ENCODE results near the gene NUP214.
"Not testable (repeated sequence)": the region's sequence is repeated elsewhere in the genome, so short reads cannot be mapped to it uniquely, and the experiment has no call there.

Gene NUP214

GRCh38 chr9:131097126-131097947, 28.0 kb upstream of the NUP214 start:
- peak in 1 of 2 experiments; percentile 7 for DNase-seq

DNA sequence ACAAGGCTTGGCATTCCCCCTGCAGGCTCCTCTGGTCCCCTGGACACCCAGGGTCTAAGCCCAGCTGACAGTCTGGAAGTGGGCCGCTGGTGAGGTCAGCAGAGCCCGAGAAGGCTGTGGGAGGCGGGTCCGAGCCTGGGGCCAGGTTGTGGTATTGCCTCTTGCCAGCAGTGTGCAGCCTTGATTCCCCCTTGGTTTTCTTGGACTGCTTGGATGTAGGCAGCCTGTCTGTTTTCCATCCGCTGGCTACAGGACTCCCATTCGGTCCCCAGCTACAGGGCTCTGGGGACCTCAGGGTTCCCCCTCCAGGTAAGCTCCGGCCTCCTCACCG, 27.5 kb upstream of the NUP214 start:
- no peak for DNase-seq

DNA sequence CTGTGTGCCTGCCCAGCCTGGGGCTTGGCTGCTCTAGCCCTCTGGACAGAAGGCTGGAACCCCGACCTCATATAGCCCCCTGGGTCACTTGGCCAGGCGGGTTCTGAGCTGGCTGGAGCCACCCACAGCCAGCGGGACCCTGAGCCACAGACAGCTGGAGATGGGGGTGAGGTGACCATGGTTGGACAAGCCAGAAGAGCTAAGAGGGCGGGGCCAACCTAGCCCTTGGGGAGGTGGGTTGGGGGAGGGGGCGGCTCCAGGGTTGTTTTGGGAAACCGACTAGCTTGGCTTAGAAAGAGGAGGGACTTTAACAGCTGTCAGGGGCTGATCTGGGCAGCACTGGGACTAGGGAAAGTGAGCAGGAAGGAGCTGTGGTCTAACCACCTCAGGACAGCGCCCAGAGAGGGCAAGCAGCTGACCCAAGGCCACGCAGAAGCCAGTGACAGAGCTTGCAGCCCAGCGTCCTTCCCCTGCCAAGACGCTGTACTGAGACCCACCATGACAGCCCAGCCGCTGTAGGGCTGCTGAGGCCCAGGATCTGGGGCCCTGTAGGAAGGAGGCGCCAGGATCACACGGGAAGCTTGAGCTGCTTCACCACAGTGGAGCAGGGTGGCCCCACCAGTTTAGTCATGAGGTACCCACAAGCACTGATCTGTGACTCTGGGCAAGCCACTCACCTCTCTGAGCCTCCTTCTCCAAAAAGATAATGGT, 26.8 kb upstream of the NUP214 start:
- no peak for DNase-seq

GRCh38 chr9:131099102-131099606, 26.2 kb upstream of the NUP214 start:
- no peak for DNase-seq

- not testable (repeated sequence) for DNase-seq
Observed at GRCh38 chr9:131099845-131100244, 25.5 kb upstream of the NUP214 start.

GRCh38 chr9:131100445-131100844, 24.9 kb upstream of the NUP214 start:
- DNase-seq, result no peak

DNA sequence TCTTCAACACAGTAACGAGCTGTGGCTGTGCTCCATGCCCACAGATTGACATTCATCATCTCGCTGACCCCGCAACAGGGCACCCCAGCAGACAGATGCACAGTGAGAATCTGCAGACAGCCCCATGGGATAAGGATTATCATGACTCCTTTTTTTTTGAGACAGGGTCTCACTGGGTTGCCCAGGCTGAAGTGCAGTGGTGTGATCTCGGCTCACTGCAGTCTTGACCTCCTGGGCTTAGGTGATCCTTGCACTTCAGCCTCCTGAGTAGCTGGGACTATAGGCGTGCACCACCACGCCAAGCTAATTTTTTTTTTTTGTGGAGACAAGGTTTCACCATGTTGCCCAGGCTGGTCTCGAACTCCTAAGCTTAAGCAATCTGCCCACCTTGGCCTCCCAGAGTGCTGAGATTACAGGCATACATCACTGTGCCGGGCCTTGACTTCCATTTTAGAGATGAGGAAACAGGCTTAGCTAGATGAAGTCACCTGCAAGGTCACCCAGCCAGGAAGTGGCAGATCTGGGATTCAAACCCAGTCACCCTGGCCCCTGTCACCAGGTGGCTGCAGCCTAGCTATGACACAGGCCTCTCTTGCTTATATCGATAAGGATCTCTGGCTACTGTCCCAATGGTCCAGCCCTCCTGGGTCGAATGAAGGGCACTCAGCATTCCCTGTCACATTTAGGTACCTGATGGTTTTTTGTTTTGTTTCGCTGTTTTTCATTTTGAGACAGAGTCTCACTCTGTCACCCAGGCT, 24.0 kb upstream of the NUP214 start:
- DNase-seq, result no peak

DNA sequence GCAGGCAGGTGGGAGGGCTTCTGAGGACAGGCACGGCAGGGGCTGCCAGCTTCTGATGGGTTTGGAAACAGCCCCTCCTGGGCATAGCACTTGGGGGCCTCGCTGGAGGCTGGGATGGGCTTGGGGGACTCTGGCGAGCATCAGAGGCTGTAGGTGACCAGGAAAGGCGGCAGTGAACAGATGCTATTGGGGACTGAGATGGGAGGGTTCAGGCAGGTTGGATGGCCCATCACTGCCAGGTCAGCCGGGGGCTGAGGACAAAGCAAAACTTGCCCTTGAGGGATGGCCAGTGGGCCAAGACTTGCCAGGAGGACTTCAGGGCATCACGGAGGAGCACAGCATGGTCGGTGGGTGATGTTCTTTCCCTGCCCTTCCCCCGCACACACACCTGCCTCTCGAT, 22.4 kb upstream of the NUP214 start:
- DNase-seq, result no peak

DNA sequence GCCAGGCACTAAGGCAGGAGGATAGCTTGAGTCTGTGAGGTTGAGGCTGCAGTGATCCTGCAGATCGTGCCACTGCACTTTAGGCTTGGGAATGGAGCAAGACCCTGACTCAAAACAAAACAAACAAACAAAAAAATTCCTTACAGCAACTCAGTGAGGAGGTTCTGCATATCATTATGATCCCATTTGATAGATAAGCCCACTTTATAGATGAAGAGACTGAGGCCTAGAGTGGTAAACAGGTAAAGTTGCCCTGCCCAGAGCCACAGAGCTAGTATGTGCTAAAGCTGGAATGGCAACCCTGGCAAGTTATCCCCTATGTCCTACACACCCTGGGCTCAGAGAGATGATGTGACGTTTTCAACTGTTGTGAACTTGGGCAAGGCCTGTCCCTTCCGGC, 21.9 kb upstream of the NUP214 start:
- DNase-seq, result no peak

- peak; percentile 14 to 48 for DNase-seq
Observed at GRCh38 chr9:131104016-131104740, 21.2 kb upstream of the NUP214 start.

- DNase-seq, result no peak
Observed at GRCh38 chr9:131105952-131106351, 19.4 kb upstream of the NUP214 start.

- DNase-seq, result no peak
Observed at GRCh38 chr9:131107760-131108159, 17.6 kb upstream of the NUP214 start.

- no peak for DNase-seq
Observed at GRCh38 chr9:131111186-131111853, 14.1 kb upstream of the NUP214 start.

GRCh38 chr9:131111854-131112311, 13.5 kb upstream of the NUP214 start:
- peak in 1 of 2 experiments; percentile 3 for DNase-seq

- DNase-seq, result no peak
Observed at GRCh38 chr9:131112374-131113154, 12.8 kb upstream of the NUP214 start.

DNA sequence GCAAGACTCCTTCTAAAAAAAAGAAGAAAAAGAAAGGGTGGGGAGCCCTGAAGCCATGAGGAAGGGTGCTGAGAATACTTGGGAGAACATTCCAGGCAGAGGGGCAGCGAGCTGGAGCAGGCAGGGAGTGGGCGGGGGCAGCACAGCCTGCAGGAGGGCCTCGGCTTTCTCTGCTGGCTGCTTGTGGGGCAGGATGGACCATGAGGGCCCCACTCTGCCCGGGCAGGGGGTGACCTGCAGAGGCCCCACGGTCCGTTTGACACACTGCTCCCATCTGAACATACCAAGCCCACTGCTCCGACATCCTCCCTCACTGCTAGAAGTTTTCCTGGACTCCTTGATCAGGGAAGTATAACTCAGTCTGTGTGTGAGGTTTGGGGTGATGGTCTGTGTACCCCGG, 11.7 kb upstream of the NUP214 start:
- no peak for DNase-seq

DNA sequence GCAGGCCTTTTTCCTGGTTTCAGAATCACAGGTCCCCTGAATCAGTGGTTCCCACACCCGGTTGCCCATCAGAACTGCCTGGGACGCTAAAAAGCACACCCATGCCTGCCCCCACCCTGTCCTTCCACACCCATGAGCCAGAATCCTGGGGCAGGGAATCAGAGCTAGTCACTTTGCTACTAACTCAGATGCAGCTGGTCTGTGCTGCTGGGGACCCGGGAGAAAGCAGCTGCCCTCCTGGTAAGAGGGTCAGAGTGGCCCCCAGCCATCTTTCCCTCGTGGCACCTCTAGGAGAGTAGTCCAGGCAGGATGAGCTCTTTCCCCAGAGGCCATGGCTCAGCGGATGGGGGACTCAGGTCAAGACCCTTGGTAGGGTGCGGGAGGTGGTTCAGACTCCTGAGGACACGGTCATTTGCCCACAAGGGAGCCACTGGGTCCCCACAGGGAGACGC, 11.3 kb upstream of the NUP214 start:
- no peak for DNase-seq

DNA sequence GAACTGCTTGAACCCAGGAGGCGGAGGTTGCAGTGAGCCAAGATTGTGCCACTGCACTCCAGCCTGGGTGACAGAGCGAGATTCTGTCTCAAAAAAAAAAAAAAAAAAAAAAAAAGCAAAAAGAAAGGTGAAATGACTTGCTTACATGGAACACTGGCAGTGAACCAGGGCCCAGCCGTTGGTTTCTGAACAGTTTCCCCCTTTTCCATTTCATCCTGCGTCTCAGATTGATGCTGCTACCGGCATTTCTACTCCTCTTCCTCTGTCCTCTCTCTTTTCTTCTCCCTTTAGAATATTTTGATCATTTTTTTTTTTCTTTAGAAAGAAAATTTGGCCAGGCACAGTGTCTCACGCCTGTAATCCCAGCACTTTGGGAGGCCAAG, 10.0 kb upstream of the NUP214 start:
- not testable (repeated sequence) for DNase-seq

DNA sequence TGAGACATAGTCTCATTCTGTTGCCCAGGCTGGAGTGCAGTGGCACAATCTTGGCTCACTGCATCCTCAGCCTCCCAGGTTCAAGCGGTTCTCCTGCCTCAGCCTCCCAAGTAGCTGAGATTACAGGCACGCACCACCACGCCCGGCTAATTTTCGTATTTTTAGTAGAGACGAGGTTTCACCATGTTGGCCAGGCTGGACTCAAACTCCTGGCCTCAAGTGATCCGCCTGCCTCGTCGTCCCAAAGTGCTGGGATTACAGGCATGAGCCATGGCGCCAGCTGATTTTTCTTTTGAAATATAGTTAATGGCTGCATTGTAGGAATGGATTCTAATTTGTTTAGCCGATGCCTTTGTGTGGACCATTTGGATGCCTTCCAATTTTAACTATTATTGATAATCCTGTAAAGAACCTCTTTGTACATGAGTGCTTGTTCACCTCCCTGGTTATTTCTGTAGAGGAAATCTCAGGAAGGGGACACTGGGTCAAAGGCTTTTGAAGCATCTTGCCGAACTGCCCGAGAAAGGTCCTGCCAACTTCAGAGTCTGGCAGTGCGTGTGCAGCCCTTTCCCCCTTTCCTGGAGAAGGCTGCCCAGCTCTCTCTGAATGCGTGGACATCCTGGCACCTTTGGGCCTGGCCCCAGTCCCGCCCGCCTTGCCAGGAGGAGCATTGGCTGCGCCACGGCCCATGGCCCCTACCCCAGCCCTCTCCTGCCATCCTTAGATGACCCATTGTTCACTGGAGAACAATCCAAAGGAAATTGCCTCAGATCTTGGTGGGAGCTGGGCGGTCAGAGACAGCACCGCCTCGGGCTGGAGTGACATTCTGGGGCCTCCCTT, 8.9 kb upstream of the NUP214 start:
- no peak for DNase-seq

DNA sequence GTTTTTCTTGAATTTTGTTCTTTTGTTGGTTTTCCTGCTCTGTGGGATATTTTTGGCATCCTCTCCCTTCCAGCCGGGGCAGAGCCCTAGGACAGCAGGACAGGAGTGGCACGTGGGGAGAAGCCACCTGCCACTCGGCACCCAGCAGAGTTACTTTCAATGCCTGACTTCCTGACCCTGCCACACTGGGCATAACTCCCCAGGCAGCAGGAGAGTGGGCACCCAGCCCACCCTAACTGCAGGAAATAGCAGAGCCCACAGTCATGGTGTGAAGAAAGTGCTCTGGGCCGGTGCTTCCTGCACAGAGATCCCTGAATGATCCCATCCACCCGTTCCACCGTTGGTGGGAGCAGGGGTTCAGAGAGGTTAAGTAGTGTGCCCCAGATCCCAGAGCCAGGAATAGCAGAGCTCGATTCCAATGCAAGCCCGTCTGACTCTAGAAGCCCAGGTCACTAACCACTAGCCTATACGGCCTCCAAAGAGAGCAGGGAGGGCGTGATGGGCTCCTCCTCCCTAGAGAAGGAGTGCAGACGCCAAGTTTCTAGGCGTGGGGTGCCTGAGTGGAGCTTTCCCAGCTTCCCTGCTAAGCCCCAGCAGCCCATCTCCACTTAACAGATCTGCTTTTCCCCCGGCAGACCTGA, 8.1 kb upstream of the NUP214 start:
- no peak for DNase-seq
